ENCODE results near the gene KIRREL1.

Gene KIRREL1

DNA sequence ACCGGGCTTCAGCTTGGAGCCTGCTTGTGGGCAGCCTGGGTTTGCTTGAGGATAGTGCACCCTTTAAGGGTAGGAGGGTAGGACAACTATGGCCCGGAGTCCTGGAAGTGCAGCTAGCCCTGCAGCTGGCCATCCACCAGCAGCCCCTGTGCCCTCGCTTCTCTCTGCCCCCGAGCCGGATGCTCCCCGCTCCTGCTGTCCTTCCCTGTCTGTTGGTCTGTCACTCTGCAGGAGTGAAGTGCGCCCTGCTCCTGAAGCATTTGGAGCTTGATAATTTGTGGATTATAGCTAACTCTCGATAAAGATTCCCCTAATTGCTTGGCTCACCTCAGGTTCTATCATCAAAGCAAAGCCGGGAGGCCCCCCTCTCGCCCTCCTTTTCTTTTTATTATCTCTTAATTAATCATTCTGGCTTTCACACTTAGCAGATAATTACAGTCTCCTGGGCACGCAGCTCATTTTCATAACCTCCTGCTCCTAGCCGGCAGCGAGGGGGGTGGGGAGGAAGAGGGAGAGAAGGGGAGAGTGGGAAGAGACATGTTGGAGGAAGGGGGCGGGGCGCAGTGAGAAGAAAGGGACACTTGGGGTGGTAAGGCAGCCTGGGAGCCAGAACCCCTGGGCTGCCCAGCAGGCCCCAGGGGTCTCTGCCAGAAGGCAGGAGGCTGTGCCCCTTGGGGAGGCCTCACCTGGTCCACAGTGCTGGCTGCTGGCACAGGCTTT is 14.4 kb downstream of the KIRREL1 start:
- DNase-seq = no peak

- DNase-seq = no peak
These were observed 15.2 kb downstream of the KIRREL1 start for GRCh38 chr1:158008630-158009029.

DNA sequence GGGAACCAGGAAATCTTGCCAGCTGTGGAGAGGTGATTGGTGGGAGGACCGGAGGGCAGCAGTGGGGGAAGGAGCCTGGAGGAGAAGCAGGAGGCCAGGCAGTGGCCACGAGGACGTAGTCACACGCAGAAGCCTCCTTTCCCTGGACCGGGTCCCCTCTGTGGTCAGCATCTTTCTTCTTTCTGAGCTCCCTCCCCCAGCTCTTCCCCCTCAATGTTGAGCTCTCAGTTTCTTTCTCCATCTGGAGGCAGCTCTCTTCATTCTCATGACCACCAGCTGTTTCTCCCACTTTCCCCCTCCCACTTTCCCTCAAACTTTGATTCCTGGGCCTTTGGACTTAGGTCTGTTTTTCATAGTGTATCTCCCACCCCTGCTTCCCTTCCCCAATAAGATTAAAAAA is 18.3 kb downstream of the KIRREL1 start:
- no peak for DNase-seq

- DNase-seq = no peak
These were observed 20.6 kb downstream of the KIRREL1 start for GRCh38 chr1:158013840-158014730.

- DNase-seq = no peak
These were observed 21.4 kb downstream of the KIRREL1 start for GRCh38 chr1:158014731-158015320.

- DNase-seq = no peak
These were observed 23.3 kb downstream of the KIRREL1 start for GRCh38 chr1:158016651-158017335.

DNA sequence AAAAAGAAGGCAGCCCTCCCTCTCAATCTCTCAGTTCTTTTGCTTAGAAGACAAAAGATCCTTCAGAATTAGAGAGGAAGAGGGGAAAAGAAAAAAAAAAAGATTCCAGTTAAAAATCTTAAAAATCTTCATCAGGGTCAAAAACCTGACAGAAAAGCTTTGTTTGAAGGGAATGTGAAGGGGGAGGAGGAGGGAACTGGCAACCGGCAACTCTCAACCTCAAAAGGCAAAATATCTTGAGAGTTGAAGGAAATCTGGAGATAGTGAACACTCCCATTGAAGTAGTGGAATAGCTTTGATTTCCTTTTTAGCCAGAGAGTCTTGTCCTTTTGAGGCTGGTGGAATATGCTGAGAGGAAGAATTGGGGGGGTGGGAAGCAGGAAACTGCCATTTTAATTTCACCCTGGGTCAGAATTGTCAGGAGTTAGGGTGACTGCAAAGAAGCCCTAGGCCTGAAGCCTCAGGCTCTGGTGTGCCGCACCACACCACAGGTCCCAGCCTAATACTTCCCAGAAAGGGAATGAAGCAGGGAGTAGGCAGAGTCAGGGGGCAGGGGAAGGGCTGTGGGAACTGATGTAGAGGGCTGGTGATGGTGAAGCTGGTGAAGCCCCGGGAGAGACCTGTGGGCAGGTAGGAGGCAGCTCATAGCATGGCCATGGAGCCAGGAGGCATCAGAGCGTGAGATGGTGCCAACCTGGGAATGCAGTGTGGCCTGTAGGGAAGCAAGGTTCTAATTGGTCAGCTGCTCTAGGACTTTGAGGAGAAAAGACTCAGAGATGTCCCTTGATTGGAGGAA is 24.6 kb downstream of the KIRREL1 start:
- no peak for DNase-seq

DNA sequence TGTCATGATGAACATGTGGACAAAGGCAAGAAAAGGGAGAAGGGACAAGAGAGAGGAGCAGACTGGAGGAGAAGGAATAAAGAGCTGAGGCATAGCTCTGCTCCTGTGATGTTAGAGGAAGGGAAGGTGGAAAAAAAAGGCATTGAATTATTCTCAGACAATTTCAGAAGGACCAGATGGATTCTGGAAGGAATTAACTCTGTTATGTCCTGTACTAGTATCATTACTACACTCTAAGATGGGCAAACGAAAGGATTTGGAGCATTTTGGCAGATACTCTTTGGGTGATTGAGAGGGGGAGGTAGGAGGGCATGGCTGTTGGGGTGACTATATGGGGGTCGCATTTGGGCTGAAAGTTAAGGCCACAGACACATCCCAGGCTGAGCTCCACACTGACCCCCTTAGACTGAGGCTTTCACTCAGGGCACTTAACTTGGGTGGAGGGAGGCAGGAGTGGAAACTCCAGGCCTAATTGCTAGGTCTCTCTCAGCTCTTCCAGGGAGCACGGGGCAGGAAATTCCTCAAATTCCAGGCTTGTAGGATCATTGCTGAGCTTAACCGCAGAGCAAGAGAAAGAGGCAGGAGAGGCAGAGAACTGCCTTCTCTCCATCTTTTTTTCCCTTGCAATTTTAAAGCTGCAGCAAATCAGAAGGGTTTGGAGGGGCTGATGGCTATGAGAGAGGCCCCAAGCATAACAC is 25.9 kb downstream of the KIRREL1 start:
- DNase-seq = no peak

- no peak for DNase-seq
These were observed 26.9 kb downstream of the KIRREL1 start for GRCh38 chr1:158020259-158020885.

DNA sequence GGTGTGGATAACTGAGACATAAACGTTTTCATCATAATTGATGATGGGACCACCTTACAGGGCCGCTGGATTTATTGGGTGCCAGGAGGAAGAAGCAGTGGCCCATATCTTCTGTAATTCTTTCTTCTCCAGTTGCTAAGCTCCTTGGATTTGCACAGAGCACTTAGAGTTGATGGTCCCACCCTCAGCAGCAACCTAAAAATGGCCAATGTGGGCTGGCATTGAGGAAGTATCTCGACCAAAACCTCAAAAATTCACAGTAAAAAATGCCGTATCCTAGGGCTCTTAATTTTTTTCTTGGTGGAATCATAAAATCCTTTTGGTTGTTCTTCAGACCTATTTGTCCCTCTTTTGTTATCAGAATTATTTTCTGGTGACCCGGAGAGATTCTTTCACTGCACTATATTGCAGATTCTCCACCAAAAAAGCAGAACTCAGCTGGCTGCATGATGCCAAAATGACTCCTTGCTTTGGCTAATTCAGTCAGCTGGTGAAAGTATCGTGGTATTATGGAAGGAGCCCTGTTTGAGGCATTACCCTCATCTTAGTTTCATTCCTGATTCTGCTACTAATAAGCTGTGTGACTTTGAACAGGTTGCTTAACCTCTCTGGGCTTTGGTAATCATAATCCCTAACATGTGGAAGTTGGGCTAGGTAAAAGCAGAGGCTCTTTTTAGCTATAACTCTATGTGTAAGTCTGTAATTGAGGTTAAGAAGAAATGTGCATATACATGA is 27.6 kb downstream of the KIRREL1 start:
- DNase-seq = no peak

- no peak for DNase-seq
These were observed 28.3 kb downstream of the KIRREL1 start for GRCh38 chr1:158021721-158022120.

DNA sequence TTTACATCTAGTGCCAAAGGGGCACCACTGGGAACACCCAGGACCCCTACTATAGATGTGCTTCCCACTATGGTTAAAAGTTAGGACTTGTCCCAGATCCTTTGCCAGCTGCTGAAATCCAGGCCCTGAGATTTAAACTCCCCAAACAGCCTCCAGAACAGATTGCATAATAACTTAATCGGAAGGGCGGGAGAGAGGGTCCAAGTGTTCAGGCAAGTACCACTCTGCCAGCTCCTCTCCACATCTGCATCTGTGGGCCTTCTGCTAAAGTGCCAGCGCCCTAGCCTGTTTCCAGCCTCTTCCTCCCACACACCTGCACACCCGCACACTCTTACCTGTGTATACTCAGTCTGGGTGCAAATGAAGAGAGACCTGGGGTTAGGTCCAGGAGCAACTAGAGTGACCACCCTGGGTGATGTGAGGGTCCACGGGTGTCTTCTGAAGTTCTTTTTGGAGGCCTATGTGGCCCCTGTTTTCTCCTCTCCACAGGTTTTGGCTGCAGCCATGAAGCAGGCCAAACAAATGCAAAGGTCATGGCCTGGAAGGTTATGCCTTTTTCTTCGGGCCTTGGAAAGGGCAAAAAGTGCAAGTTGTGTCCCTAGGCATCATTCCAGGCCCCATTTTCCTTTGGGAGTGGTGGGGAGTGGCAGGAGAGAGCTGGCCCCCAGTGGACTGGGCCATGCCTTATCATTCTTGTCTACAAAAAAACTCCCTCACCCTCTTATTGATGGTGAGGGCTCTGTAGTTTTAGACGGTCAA is 29.3 kb downstream of the KIRREL1 start:
- DNase-seq = no peak

DNA sequence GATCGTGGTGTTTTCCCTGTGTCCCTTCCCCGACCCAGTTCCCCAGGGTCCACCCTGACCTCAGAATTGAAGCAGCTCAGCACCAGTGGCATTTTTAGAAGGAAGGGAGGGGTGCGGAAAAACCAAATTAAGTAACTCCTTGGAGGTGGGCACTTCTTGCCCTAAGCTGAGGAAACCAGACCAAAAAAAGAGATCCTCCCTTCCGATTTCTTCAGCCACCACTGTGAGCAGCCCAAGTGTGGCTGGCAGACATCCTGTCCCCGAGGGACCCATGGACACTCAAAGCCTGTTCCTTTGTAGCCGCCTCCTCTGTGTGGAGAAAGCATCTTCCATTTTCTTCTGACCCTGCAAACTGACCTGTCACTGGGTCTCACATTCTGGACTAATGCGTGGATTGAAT is 31.3 kb downstream of the KIRREL1 start:
- no peak for DNase-seq

- no peak for DNase-seq
These were observed 32.3 kb downstream of the KIRREL1 start for GRCh38 chr1:158025576-158026230.

DNA sequence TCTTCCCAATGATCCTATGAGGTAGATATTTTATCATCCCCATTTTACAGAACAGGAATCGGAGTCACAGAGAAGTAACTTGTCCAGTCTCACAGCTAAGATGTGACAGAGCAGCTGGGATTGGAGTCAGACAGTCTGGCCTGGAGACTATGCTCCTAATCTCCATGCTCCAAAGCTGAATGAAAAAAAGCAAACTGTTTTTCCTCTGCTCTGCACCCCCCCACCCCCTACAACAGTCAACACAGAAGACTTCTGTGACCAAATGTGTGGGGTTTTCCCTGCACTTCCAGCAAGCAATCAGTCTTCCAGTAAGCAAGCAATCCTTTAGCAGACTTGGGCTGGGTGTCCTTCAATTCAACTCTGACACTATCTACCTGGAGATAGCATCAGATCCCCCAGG is 33.2 kb downstream of the KIRREL1 start:
- no peak for DNase-seq

GRCh38 chr1:158027508-158027907 is 34.1 kb downstream of the KIRREL1 start:
- DNase-seq = no peak

GRCh38 chr1:158028969-158029368 is 35.5 kb downstream of the KIRREL1 start:
- no peak for DNase-seq

GRCh38 chr1:158035014-158035413 is 41.6 kb downstream of the KIRREL1 start:
- no peak for DNase-seq

DNA sequence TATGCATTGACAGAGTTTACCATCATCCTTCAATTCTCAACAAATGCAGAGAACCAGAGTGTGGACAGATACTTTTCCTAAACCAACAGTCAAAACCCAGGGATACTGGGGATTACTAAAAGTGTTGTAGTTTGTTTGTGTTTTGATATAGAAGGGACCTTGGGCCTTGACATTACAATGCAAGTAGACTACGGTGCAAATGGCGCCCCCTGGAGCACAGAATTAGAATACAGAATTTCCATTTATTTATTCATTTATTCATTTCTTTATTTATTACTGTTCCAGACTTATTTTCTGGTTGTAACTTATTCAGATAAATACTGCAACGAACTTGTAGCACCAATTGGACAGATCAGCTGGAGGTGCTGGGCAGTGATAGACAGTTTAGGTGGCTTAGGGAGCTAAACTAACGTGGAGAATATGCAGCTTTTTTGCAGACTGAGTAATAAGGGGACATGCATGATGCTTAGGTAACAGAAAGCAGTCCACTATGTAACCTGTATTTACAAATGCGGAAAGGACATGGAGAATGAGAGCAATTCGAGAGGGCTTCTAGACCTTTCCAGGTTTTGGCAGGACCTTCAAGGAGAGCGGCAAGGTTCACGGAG is 42.6 kb downstream of the KIRREL1 start:
- no peak for DNase-seq

All from NCI-H345 (cell line).